GM21723 (cell line): ENCODE data around the gene COLEC12.

ENCODE experiments used
- ATAC-seq: cut with Tn5 transposase; IDR thresholded peaks from one replicate; pipeline ENCODE4 v1.9.1; 2021; ENCODE audit warnings: mild to moderate bottlenecking, moderate library complexity; ENCODE audit not compliant: unreplicated experiment

The COLEC12 gene

GRCh38 chr18:448116-448790 is 52.2 kb downstream of the COLEC12 start:
- no peak for ATAC-seq

DNA sequence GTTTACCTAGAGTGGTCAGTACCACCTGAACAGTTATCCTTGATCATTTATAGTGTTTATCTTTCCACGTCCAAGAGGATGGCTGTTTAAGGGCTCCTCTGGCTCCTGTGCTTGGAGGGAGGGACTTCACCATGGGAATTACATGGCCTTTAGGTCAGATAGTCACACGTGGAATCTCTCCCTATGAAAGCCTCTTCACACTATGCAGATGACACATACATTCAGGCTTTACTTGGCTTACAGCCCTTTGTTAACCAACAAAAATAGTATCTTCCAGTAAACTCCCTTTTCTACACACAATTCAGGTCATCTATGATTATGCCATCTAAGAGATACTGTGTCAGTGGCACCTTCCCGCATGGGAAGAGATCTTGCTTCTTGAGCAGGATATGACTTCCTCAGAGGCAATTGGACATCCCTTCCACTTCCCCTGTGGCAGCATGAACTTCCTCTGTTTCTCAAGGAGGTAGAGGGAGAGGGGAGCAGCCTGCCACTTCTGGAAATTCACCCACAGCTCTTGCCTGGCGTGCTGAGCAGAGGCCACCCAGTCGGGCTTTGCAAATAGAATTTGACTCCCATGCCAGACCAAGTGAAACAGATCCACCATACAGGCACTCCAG is 53.5 kb downstream of the COLEC12 start:
- no peak for ATAC-seq

DNA sequence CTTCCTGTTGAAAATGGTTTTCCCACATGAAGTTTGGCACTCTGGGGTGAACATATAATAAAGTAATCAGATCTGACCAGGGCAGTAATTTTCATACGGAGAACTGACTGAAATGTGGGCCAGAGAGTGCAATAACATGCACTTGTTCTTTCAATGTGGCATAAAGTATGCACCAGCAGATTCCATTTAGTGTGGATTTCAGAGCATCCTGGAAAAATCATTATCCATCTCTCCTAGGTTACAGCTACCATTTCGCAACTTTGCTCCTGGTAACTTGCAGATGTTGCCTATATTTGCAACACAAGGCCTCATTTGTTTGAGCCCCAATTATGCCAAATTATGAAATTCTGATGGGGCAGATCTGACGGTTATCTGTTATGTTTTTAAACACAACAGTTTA is 55.4 kb downstream of the COLEC12 start:
- no peak for ATAC-seq

GRCh38 chr18:438571-438970 is 61.9 kb downstream of the COLEC12 start:
- no peak for ATAC-seq

DNA sequence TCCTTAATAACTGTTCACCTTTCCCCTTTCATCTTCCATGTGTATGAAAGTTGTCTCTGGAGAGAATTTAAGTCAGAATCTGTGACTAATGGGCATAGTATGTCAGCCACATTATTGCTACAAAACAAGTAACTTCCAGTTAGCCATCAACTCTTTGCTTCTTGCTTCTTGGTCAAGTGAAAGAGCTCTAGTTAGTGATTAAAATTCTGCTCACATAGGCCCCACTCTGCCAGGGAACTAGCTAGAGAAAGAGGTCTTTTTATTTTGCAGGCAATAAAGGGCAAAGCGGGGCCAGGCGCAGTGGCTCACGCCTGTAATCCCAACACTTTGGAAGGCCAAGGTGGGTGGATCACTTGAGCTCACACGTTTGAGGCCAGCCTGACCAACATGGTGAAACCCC is 64.6 kb downstream of the COLEC12 start:
- no peak for ATAC-seq

- no peak for ATAC-seq
Measured at GRCh38 chr18:434410-434809, 66.1 kb downstream of the COLEC12 start.

- ATAC-seq = no peak
Measured at GRCh38 chr18:433960-434359, 66.5 kb downstream of the COLEC12 start.

GRCh38 chr18:433298-433697 is 67.2 kb downstream of the COLEC12 start:
- no peak for ATAC-seq

GRCh38 chr18:432791-433190 is 67.7 kb downstream of the COLEC12 start:
- no peak for ATAC-seq

- ATAC-seq = no peak
Measured at GRCh38 chr18:429030-429429, 71.5 kb downstream of the COLEC12 start.

GRCh38 chr18:427005-427404 is 73.5 kb downstream of the COLEC12 start:
- no peak for ATAC-seq

DNA sequence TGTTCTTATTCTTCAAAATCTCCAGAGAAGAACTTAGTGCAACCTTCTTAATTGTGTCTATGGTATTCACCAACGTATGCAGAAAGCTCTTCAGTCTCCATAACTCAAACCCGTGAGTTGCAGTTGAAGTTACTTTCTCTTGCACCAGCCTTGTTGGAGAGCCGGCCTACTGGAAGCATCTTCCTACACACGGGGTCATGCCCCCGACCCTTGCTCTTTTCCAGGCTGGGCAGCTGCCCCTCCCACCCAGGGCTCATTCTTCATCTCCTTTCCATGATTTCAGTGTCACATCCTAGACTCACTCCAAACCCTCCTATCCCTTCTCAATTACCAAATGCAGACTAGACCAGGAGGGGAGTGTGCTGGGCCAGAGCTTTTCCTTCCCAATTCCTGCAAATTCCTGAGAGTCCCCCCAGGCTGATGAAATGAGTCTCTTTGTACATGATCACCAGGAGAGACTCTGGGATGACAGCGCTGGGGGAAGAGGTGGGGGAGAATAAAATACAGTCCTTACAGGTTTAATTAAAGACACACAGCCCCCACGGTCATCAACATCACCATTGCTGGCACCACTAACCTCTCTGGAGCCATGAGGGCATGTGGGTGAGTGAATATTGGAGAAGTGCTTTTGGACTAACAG is 75.3 kb downstream of the COLEC12 start:
- ATAC-seq = no peak

GRCh38 chr18:424668-425067 is 75.8 kb downstream of the COLEC12 start:
- no peak for ATAC-seq

- ATAC-seq = no peak
Measured at GRCh38 chr18:424071-424661, 76.3 kb downstream of the COLEC12 start.

GRCh38 chr18:422966-423365 is 77.5 kb downstream of the COLEC12 start:
- ATAC-seq = no peak

DNA sequence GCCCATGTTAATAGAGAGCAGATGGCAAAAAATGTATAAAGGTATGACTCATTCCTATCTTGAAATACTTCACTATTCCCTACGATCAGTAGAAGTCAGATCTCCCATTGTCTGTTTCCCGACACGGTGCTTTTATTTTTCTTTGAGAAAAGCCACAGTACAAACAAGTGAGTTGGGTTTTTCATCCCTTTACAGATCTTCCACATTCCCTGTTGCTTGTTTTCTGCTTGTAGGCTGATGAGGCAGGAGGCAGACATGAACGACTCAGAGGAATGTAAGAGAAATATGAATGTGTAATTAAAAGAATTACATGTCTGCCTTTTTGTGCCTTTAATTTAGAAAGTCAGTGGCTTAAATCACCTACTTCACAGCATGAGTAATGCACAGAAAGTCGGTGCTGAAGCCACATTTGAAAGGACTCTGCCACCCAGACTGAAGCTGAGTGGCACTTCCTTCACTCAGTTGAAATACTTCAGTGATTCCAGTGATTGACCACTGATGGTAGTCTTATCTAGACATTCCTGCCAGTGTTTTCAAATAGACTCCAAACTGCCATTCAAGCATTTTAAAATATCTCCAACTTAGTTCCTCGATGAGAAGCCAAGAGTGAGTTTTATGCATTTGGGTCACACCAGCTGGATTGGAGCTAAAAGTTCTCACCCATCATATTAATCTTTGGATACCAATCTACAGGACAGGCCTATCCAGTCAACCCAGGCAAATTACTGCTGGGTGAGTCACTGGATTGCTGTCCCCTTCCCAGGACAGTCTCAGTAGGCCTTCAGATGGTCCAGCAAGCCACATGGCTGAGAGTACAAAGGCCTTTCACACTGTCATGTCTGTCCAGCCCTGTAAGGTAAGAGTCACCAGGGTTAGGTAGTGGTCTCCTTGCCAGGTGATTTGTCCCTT is 79.0 kb downstream of the COLEC12 start:
- ATAC-seq = no peak

GRCh38 chr18:420661-421246 is 79.7 kb downstream of the COLEC12 start:
- no peak for ATAC-seq

DNA sequence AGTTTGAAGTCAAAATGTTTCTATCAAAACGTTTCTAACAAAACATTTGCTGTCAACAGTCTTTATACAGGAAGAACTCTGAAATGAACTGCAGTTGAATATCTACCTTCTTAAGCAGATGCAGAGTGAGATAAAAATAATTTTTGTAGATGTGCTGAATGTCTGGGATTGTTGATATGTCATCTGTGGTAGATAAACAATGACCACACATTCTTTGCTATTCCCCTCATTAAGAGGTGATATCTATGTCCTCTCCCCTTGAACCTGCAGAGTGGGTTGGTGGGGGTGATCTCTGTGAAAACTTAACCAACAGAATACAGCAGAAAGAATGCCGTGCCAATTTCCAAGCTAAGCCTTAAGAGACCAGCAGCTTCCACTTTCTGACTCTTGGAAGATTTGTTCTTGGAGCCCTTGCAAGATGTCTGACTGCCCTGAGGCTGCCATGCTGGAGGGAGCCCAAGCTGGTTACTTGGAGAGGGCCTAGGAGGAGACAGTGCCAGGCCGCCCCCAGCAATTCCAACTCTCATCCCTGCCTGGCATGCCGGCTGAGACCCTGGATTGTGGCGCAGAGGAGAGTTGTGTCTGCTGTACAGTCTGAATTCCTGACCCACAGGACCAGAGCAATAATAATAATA is 80.8 kb downstream of the COLEC12 start:
- ATAC-seq = no peak

- no peak for ATAC-seq
Measured at GRCh38 chr18:417495-417894, 83.0 kb downstream of the COLEC12 start.

GRCh38 chr18:416930-417329 is 83.6 kb downstream of the COLEC12 start:
- ATAC-seq = no peak
